Activated CD8-positive, alpha-beta memory T cell treated with anti-CD3 and anti-CD28 coated beads, Interleukin-2, amount 50 U/mL, for 24 hours (primary cell): Measurements from ENCODE around the gene NPIPB5.
"Not testable (repeated sequence)": the region's sequence is repeated elsewhere in the genome, so short reads cannot be mapped to it uniquely, and the experiment has no call there.

Experiments used
- DNase-seq: peaks from one replicate; pipeline ENCODE4 v3.0.0-alpha.2; 2020; ENCODE audit errors: extremely low read depth

The NPIPB5 gene

DNA sequence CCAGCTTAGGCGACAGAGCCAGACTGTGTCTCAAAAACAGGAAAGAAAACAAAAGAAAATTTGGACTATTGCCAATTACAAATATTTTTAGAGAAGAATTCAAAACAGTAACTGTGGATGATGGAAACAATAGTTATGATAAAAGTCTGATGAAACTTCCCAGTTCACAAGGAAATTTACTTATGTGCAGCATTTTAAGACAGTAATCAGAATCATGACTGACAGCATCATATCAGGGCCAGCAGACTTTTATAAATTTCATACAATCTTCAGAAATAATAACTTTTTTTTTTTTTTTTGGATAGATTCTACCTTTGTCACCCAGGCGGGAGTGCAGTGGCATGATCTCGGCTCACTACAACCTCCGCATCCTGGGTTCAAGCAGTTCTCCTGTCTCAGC is at the start of gene NPIPB5:
Gene NPIPB5, plus strand, starts transcription at position 301 of the 400 bp plus-strand sequence. CDS start 2,911 bp downstream, outside the sequence.
- DNase-seq = not testable (repeated sequence)

DNA sequence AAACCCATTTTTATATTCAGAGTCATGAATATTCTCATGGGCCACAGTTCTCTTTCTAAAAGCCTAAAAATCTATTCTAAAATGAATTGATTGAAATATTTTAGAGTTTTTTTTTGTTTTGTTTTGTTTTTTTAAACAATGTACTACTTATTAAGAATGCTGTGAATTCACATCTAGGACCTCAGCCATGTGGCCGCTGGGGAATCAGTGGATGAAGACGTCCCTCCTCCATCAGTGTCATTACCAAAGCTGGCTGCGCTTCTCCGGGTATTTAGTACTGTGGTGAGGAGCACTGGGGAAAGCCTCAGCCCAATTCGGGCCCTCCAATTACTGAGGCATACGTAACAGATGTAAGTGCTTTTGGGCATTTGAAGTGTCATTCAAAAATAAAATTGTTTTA is 41.8 kb upstream of the NPIPB5 start:
- not testable (repeated sequence) for DNase-seq

DNA sequence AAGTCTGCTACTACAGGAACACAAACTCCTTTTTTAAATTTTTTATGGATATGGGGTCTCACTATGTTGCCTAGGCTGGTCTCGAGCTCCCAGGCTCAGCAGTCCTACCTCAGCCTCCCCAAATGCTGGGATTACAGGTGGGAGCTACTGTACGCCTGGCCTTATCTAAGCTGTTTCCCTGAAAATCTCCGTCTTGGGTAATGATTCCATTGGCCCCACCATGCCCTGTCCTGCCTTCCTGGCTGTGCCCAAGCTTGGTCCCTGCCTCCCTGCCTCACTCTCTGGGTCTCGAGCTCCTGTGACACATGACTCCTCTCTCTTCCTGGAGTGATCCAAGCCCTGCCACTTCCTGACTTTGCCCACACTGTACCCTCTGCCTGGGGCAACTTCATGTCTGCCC is 27.3 kb downstream of the NPIPB5 start:
- DNase-seq = not testable (repeated sequence)

DNA sequence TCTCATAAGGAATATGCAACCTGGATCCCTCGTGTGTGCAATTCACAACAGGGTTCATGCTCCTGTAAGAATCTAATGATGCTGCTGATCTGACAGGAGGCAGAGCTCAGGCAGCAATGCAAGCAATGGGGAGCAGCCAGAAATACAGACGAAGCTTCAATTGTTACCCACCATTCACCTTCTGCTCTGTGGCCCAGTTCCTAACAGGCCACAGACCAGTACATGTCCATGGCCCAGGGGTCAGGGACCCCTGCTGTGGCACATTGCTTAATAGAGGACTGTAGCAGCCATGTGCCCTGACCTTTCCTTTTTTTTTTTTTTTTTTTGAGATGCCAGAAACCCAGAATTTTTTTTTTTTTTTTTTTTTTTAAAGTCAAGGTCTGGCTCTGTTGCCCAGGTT is 34.1 kb downstream of the NPIPB5 start:
- DNase-seq = not testable (repeated sequence)

DNA sequence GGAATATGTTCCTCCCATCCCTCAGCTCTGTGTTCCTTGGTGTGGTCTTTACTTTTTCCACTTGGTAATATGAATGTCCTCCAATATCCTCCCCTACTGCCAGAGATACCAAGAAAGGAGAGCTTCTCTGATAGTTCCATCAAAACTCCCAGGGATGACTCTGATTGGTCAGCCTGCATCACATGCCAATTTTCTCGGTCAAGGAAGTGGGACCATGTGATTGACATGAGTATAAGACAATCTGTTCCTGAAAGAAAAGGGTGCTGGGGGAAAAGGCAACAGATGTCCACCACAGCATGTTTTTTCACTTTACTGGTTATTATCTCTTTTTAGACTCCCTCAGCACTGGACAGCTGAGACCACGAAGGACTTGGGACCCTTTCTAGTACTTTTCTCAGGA is 35.9 kb downstream of the NPIPB5 start:
- not testable (repeated sequence) for DNase-seq

DNA sequence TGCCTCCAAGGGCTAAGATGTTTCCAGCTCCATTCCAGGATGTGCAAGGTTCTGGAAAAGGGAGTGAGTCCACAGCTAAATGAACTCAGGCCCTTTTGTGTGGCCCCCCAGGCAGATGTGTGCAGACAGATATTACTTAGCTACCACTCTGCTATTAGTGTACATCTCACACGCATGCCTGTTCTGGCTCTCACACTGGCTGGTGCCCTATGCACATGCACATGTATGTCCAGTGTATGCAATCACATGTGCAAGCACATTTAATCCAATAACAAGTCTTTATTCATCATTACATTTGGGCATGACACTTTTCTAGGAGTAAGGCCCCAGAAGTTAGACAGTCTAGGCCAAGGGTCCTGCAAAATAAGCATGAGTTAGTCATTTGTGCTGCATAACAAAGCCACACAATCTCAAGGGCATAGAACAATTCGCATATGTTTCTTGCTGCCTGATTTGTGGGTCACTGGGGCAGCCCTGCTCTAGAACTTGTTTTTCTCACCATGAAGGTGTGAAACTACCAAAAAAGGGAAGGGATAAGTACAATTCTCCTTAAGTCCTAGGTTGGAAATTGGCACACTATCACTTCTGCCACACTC is 36.6 kb downstream of the NPIPB5 start:
- DNase-seq = not testable (repeated sequence)

DNA sequence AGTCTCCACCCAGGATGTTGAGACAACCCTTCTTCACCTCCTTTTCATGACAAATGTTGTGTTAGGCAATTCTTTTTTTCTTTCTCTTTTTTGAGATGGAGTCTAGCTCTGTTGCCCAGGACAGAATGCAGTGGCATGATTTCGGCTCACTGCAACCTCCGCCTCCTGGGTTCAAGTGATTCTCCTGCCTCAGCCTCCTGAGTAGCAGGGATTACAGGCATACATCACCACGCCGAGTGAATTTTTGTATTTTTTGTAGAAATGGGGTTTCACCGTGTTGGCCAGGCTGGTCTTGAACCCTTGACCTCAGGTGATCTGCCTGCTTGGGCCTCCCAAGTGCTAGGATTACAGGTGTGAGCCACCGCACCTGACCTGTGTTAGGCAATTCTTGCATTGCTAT is 39.2 kb downstream of the NPIPB5 start:
- DNase-seq = not testable (repeated sequence)

DNA sequence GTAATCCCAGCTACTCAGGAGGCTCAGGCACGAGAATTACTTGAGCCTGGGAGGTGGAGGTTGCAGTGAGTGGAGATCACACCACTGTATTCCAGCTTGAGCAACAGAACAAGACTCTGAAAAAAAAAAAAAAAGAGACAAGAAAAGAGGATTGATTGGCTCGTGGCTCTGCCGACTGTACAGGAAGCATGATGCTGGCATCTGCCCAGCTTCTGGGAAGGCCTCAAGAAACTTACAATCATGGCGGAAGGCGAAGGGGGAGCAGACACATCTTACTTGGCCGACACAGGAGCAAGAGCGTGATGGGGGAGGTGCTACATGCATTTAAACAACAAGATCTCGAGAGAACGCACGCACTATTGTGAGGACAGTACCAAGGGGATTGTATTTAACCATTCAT is 40.5 kb downstream of the NPIPB5 start:
- DNase-seq = not testable (repeated sequence)

DNA sequence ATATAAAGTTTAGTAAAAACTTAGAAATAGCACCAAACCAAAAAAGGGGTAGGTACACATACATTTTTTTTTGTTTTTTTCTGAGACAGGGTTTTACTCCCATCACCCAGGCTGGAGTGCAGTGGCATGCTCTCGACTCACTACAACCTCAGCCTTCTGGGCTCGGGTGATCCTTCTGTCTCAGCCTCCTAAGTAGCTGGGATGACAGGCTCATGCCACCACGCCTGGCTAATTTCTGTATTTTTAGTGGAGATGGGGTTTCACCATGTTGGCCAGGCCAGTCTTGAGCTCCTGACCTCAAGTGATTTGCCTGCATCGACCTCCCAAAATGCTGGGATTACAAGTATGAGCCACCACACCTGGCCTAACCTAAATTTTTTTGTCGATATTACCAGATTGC is 41.0 kb downstream of the NPIPB5 start:
- not testable (repeated sequence) for DNase-seq

DNA sequence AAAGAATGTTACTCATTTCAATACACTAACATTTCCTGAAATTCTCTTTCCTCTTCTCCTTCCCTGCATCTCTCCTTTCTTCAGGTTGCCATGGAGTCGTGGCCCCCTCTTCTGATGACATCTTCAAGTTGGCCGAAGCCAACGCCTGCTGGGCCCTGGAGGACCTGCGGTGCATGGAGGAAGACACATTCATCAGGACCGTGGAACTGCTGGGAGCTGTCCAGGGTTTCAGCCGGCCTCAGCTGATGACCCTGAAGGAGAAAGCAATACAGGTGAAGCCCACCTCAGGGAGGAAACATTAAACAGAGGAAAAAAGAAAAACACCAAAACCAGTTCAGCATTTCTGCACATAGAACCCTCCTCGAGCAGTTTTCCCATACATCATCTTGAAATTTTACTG is 46.1 kb downstream of the NPIPB5 start:
- DNase-seq = not testable (repeated sequence)
